ENCODE data around the gene DCUN1D3.

DNA sequence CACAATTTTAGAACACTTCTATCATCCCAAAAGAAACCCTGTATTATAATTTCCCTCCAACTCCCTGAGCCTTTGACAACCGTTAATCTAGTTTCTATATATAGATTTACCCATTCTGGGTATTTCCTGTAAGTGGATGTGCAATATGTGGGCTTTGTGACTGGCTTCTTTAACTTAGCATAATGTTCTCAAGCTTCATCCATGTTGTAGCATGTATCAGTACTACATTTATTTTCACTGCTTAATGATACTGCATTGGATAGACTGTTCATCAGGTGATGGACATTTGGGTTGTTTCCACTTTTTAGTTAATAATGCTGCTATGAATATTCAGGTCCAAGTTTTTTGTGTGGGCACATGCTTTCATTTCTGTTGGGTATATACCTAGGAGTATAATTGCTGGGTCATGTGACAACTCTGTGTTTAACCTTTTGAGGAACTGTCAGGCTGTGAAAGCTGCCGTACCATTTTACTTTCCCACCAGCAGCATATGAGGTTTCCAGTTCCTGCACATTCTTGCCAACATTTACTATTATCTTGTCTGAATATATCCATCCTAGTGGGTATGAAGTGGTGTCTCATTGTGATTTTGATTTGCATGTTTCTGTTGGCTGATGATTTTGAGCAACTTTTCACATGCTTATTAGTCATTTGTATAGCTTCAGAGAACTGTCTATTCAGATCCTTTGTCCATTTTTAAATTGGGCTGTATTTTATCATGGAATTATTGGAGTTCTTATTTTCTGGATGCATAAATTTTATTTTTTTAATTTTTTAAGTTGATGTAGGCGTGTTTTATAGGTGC, 77.4 kb downstream of the DCUN1D3 start:
- no peak for TF ChIP-seq POLR2A (IDR thresholded peaks at IDR 0.05)
- TF ChIP-seq, protein P1, sequence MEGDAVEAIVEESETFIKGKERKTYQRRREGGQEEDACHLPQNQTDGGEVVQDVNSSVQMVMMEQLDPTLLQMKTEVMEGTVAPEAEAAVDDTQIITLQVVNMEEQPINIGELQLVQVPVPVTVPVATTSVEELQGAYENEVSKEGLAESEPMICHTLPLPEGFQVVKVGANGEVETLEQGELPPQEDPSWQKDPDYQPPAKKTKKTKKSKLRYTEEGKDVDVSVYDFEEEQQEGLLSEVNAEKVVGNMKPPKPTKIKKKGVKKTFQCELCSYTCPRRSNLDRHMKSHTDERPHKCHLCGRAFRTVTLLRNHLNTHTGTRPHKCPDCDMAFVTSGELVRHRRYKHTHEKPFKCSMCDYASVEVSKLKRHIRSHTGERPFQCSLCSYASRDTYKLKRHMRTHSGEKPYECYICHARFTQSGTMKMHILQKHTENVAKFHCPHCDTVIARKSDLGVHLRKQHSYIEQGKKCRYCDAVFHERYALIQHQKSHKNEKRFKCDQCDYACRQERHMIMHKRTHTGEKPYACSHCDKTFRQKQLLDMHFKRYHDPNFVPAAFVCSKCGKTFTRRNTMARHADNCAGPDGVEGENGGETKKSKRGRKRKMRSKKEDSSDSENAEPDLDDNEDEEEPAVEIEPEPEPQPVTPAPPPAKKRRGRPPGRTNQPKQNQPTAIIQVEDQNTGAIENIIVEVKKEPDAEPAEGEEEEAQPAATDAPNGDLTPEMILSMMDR (IDR thresholded peaks at IDR 0.05) = no peak
